Measurements from ENCODE around the gene SERPINA12. TPM values are rescaled to one million over a fixed set of nuclear protein-coding genes. Genes with fewer than 3 reads are reported as not detected.

The SERPINA12 gene
- total and polyA plus RNA-seq, 2 donors (not counting 1 experiment from before 2014, with no cell fraction given), result not detected

DNA sequence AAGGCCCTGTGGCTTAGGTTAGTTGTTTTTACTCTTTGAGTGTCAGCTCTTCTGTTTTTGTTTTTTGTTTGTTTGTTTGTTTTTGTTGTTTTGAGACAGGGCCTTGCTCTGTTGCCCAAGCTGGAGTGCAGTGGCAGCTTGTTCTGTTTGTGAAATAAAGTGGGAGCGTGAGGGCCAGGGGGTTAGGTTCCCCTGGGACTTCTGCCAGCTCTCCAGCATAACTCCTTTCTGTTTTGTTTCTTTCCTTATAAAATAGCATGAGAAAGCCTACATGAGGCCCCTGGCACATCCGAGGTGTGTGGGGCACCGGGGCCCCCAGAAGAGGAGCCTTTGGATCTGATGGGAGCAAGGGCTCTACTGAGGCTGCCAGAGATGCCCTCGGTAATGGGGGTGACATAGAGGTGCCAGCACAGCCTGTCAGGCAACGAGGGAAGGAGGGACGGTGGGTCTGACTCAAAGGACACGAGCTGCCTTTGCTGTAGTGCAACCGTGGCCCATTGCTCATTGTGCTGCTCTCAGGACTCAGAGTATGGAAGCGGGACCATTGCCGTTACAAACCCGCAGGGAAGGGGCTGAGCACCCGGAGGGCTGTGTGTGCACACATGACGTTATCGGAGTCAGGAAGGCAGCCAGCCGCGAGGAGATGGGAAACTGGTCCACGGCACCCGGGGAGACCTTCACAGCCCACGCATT, 47.6 kb downstream of the SERPINA12 start:
- Histone ChIP-seq H4K20me1 (ENCODE audit: control insufficient read depth, extremely low read depth, insufficient read depth, low read length) (no peaks in the 10 kb centered on the region), H3K36me3 (ENCODE audit: control insufficient read depth, insufficient read depth, low read length) (no peaks in the 10 kb centered on the region), H3K4me3 (replicated peaks in 1 of 4; ENCODE audit: control extremely low read depth in 1 of 4, insufficient read depth in 1 of 4, low read depth in 3 of 4, low read length in 4 of 4) (no peak overlapping the region), H3K9me3 (ENCODE audit: control insufficient read depth, insufficient read depth, low read depth, low read length) (no peaks in the 10 kb centered on the region), H3K27me3 (ENCODE audit: control insufficient read depth, insufficient read depth, low read length) (no peaks in the 10 kb centered on the region), H2AFZ (ENCODE audit: low read length) (no peak overlapping the region), H3K27ac (ENCODE audit: insufficient read depth, low read length) (no peak overlapping the region), H3K79me2 (ENCODE audit: control insufficient read depth, insufficient read depth, low read length) (no peaks in the 10 kb centered on the region), H3K4me1 (ENCODE audit: control insufficient read depth, extremely low read depth, insufficient read depth, low read length) (no peaks in the 10 kb centered on the region), H3K4me2 (ENCODE audit: extremely low read depth, insufficient read depth, low read length) (no peak overlapping the region), H3K9ac (ENCODE audit: insufficient read depth, low read length) (no peak overlapping the region)
- TF ChIP-seq EZH2 (IDR thresholded peaks at IDR 0.05; ENCODE audit: low read length, missing control alignments), result no peak
- TF ChIP-seq, protein P1, sequence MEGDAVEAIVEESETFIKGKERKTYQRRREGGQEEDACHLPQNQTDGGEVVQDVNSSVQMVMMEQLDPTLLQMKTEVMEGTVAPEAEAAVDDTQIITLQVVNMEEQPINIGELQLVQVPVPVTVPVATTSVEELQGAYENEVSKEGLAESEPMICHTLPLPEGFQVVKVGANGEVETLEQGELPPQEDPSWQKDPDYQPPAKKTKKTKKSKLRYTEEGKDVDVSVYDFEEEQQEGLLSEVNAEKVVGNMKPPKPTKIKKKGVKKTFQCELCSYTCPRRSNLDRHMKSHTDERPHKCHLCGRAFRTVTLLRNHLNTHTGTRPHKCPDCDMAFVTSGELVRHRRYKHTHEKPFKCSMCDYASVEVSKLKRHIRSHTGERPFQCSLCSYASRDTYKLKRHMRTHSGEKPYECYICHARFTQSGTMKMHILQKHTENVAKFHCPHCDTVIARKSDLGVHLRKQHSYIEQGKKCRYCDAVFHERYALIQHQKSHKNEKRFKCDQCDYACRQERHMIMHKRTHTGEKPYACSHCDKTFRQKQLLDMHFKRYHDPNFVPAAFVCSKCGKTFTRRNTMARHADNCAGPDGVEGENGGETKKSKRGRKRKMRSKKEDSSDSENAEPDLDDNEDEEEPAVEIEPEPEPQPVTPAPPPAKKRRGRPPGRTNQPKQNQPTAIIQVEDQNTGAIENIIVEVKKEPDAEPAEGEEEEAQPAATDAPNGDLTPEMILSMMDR (conservative IDR thresholded peaks at IDR 0.05 in 1 of 2, IDR thresholded peaks at IDR 0.05 in 1 of 2; ENCODE audit: low read depth in 1 of 2, low read length in 2 of 2), result no peak
- peak in 1 of 2 donors; percentile 16 for DNase-seq (ENCODE audit: low read depth in 2 of 2)

DNA sequence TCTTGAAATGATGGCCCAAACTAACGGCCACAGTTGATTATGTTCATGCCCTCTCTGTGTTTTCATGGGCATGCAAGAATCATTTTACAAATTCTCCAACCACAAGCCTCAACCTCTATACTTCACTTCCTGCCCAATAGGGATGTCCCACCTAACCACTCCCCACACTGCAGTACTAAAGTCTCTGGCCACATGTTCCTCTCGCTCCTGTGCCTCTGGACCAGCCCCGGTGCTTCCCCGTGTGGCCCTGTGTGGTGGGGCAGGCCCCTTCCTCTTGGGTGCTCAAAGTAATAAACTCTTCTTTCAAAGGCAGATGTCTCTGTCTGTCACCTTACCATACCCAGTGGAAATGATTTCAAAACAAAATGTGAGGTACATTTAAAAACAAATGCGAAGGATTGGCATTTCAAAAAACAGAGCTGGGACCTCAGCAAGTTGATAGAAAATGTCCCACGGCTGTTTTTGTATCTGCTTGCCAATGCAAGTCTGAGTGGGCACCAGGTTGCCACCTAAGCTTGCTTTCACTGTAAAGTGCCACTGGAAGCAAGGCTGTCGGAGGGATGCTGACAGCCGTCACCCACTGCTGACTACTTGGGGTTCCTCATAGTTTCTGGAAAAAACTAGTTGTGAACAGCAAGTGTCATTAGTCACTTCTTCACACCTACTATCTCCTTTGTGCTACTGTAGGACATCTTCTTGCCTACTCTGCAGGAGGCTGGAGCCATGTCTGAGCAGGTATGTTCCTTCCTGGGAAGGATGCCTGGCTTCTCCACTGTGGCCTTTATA, 48.4 kb downstream of the SERPINA12 start:
- H3K4me1 ChIP-seq (ENCODE audit: control insufficient read depth, extremely low read depth, insufficient read depth, low read length), result no peaks in the 10 kb centered on the region
- H3K36me3 ChIP-seq (ENCODE audit: control insufficient read depth, insufficient read depth, low read length), result no peaks in the 10 kb centered on the region
- DNase-seq (ENCODE audit: low read depth in 2 of 2), result no peak
- no peaks in the 10 kb centered on the region for H4K20me1 ChIP-seq (ENCODE audit: control insufficient read depth, extremely low read depth, insufficient read depth, low read length)
- H2AFZ ChIP-seq (ENCODE audit: low read length), result no peak overlapping the region
- no peak for TF ChIP-seq EZH2 (IDR thresholded peaks at IDR 0.05; ENCODE audit: low read length, missing control alignments)
- TF ChIP-seq, protein P1 (conservative IDR thresholded peaks at IDR 0.05 in 1 of 2, IDR thresholded peaks at IDR 0.05 in 1 of 2; ENCODE audit: low read depth in 1 of 2, low read length in 2 of 2), result no peak
- H3K9ac ChIP-seq (ENCODE audit: insufficient read depth, low read length), result no peak overlapping the region
- H3K27me3 ChIP-seq (ENCODE audit: control insufficient read depth, insufficient read depth, low read length), result no peaks in the 10 kb centered on the region
- no peak overlapping the region for H3K4me3 ChIP-seq (replicated peaks in 1 of 4; ENCODE audit: control extremely low read depth in 1 of 4, insufficient read depth in 1 of 4, low read depth in 3 of 4, low read length in 4 of 4)
- H3K4me2 ChIP-seq (ENCODE audit: extremely low read depth, insufficient read depth, low read length), result no peak overlapping the region
- H3K9me3 ChIP-seq (ENCODE audit: control insufficient read depth, insufficient read depth, low read depth, low read length), result no peaks in the 10 kb centered on the region
- no peak overlapping the region for H3K27ac ChIP-seq (ENCODE audit: insufficient read depth, low read length)
- no peaks in the 10 kb centered on the region for H3K79me2 ChIP-seq (ENCODE audit: control insufficient read depth, insufficient read depth, low read length)

DNA sequence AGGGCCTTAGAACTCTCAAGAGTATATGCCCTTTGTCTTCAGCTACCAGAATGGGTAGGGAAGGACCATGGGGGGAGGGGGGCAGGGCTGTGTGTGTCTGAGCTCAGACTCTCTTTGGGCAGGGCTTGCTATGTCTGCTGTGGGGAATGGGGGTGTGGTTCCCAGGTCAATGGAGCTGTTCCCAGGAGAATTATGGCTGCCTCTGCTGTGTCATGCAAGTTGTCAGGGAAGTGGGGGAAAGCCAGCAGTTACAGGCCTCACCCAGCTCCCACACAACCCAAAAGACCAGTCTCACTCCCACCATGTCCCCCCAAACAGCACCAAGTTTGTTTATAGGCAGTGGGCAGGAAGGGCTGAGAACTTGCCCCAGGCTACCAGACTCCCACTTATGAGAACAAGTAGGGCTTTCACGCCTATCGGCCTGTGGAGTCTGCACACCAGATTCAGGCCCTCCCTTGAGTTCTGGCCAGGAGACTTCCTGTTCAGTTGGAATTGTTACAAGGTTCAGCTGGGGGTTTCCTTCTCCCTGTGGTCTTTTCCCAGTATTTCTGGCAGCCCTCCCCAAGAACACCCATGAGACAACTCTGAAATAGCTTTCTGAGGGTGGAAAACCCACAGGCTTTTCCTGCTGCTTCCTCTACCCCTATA, 50.6 kb downstream of the SERPINA12 start:
- Histone ChIP-seq H3K27me3 (ENCODE audit: control insufficient read depth, insufficient read depth, low read length) (no peaks in the 10 kb centered on the region), H3K9ac (ENCODE audit: insufficient read depth, low read length) (no peak overlapping the region), H3K27ac (ENCODE audit: insufficient read depth, low read length) (no peak overlapping the region), H3K9me3 (ENCODE audit: control insufficient read depth, insufficient read depth, low read depth, low read length) (no peaks in the 10 kb centered on the region), H4K20me1 (ENCODE audit: control insufficient read depth, extremely low read depth, insufficient read depth, low read length) (no peaks in the 10 kb centered on the region), H3K4me2 (ENCODE audit: extremely low read depth, insufficient read depth, low read length) (no peak overlapping the region), H3K4me3 (replicated peaks in 1 of 4; ENCODE audit: control extremely low read depth in 1 of 4, insufficient read depth in 1 of 4, low read depth in 3 of 4, low read length in 4 of 4) (no peak overlapping the region), H3K79me2 (ENCODE audit: control insufficient read depth, insufficient read depth, low read length) (no peaks in the 10 kb centered on the region), H3K36me3 (ENCODE audit: control insufficient read depth, insufficient read depth, low read length) (no peaks in the 10 kb centered on the region), H3K4me1 (ENCODE audit: control insufficient read depth, extremely low read depth, insufficient read depth, low read length) (no peaks in the 10 kb centered on the region), H2AFZ (ENCODE audit: low read length) (no peak overlapping the region)
- no peak for DNase-seq (ENCODE audit: low read depth in 2 of 2)
- TF ChIP-seq, protein P1 (conservative IDR thresholded peaks at IDR 0.05 in 1 of 2, IDR thresholded peaks at IDR 0.05 in 1 of 2; ENCODE audit: low read depth in 1 of 2, low read length in 2 of 2), result no peak
- TF ChIP-seq EZH2 (IDR thresholded peaks at IDR 0.05; ENCODE audit: low read length, missing control alignments), result no peak
